GM21515 (cell line): ENCODE results near the gene DPPA2.
"Not testable (repeated sequence)": the region's sequence is repeated elsewhere in the genome, so short reads cannot be mapped to it uniquely, and the experiment has no call there.

Experiments
- ATAC-seq: cut with Tn5 transposase; IDR thresholded peaks from one replicate; pipeline ENCODE4 v1.9.1; 2021; ENCODE audit not compliant: unreplicated experiment

Gene DPPA2

GRCh38 chr3:109316162-109316730 lies at the start of gene DPPA2:
Gene DPPA2 (minus strand): TSS chr3:109316517. CDS start chr3:109314542, 1,975 bp downstream.
- ATAC-seq, result no peak

- no peak for ATAC-seq
These were observed 47.8 kb upstream of the DPPA2 start for GRCh38 chr3:109364088-109364487.

- no peak for ATAC-seq
These were observed 47.3 kb upstream of the DPPA2 start for GRCh38 chr3:109363634-109364033.

GRCh38 chr3:109362823-109363222 lies 46.5 kb upstream of the DPPA2 start:
- no peak for ATAC-seq

- not testable (repeated sequence) for ATAC-seq
These were observed 42.5 kb upstream of the DPPA2 start for GRCh38 chr3:109358809-109359208.

- ATAC-seq, result no peak
These were observed 40.3 kb upstream of the DPPA2 start for GRCh38 chr3:109356442-109357155.

GRCh38 chr3:109355625-109356441 lies 39.5 kb upstream of the DPPA2 start:
- no peak for ATAC-seq

GRCh38 chr3:109353057-109353456 lies 36.7 kb upstream of the DPPA2 start:
- no peak for ATAC-seq

- ATAC-seq, result no peak
These were observed 34.9 kb upstream of the DPPA2 start for GRCh38 chr3:109351231-109351630.

- ATAC-seq, result no peak
These were observed 30.5 kb upstream of the DPPA2 start for GRCh38 chr3:109346770-109347295.

GRCh38 chr3:109346099-109346498 lies 29.8 kb upstream of the DPPA2 start:
- ATAC-seq, result no peak

- no peak for ATAC-seq
These were observed 23.7 kb upstream of the DPPA2 start for GRCh38 chr3:109339714-109340648.

GRCh38 chr3:109339197-109339596 lies 22.9 kb upstream of the DPPA2 start:
- no peak for ATAC-seq

GRCh38 chr3:109338322-109338721 lies 22.0 kb upstream of the DPPA2 start:
- ATAC-seq, result no peak

GRCh38 chr3:109337393-109337792 lies 21.1 kb upstream of the DPPA2 start, which contains the start of gene DPPA4:
Gene DPPA4 (minus strand): TSS chr3:109337546. CDS start chr3:109337517, 29 bp downstream.
- ATAC-seq, result no peak

- ATAC-seq, result no peak
These were observed 20.1 kb upstream of the DPPA2 start for GRCh38 chr3:109336291-109336861.

GRCh38 chr3:109334572-109334971 lies 18.3 kb upstream of the DPPA2 start:
- ATAC-seq, result no peak

- ATAC-seq, result no peak
These were observed 15.4 kb upstream of the DPPA2 start for GRCh38 chr3:109331692-109332091.

- ATAC-seq, result no peak
These were observed 14.1 kb upstream of the DPPA2 start for GRCh38 chr3:109330405-109330804.

- ATAC-seq, result no peak
These were observed 11.9 kb upstream of the DPPA2 start for GRCh38 chr3:109328202-109328601.
